Nephron (organoid): ENCODE results near the gene CLMP.

Source experiments
- H3K27ac Mint-ChIP-seq, 3 experiments: 2 replicates each; pipeline ENCODE4 v1.8.0; 2020; ENCODE audit warnings: mixed read lengths in 3 of 3, mild to moderate bottlenecking in 2 of 3, moderate library complexity in 1 of 3
- H3K27me3 Mint-ChIP-seq: 2 replicates; pipeline ENCODE4 v1.8.0; 2021; ENCODE audit warnings: low read depth, mild to moderate bottlenecking, moderate library complexity, mixed read lengths
- H3K36me3 Mint-ChIP-seq: 2 replicates; pipeline ENCODE4 v1.8.0; 2020; ENCODE audit warnings: low read depth, mixed read lengths
- H3K4me1 Mint-ChIP-seq: 2 replicates; pipeline ENCODE4 v1.8.0; 2020; ENCODE audit warnings: mixed read lengths
- H3K4me3 Mint-ChIP-seq, 3 experiments: 2 replicates each; pipeline ENCODE4 v1.8.0; 2020; ENCODE audit warnings: mild to moderate bottlenecking in 3 of 3, mixed read lengths in 3 of 3, moderate library complexity in 2 of 3
- H3K9me3 Mint-ChIP-seq: 2 replicates; pipeline ENCODE4 v1.8.0; 2020; ENCODE audit warnings: mixed read lengths
- TF ChIP-seq, protein P1 (sequence below), 3 experiments: fragments of 200-600 bp; sonication (generic); IDR thresholded peaks; one replicate each; pipeline ENCODE4 v1.5.0; 2021; ENCODE audit warnings: antibody characterized with exemption in 3 of 3; ENCODE audit not compliant: unreplicated experiment in 3 of 3

The CLMP gene

DNA sequence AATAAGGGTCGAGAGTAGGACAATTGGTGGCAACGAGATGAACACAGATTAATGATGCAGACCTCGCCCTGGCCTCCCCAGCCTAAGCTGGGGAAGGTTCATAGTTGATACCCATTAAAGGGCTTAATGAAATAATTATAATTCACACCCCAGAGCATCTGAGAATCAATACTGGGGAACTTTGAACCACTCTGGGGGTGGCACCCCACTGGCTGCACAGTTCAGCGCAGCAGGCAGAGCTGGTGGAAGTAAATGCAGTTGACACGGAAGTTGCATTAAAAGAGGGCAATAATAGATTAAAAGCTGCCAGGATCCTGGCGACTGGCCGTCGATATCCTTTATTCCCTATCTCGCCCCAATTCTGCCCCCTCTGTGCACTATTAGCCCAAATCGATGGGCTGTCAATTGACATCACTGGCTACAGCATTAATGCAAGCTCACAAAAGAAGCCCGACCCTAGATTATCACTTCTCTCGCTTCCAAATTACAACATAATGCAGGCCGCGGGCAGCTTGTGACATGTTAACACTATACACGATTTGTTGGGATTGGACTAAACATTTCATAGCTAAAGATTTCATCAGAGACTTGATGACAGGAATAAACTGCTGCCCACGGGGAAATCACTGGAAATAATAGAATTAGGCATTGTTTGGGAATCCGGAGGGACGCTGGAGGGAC lies 147.6 kb downstream of the CLMP start:
- Mint-ChIP-seq H3K4me1 (no peaks in the 10 kb centered on the region), H3K9me3 (no peaks in the 10 kb centered on the region), H3K4me3 (no peak overlapping the region), H3K27me3 (no peaks in the 10 kb centered on the region), H3K36me3 (no peaks in the 10 kb centered on the region), H3K27ac (no peak overlapping the region)
- TF ChIP-seq, protein P1, sequence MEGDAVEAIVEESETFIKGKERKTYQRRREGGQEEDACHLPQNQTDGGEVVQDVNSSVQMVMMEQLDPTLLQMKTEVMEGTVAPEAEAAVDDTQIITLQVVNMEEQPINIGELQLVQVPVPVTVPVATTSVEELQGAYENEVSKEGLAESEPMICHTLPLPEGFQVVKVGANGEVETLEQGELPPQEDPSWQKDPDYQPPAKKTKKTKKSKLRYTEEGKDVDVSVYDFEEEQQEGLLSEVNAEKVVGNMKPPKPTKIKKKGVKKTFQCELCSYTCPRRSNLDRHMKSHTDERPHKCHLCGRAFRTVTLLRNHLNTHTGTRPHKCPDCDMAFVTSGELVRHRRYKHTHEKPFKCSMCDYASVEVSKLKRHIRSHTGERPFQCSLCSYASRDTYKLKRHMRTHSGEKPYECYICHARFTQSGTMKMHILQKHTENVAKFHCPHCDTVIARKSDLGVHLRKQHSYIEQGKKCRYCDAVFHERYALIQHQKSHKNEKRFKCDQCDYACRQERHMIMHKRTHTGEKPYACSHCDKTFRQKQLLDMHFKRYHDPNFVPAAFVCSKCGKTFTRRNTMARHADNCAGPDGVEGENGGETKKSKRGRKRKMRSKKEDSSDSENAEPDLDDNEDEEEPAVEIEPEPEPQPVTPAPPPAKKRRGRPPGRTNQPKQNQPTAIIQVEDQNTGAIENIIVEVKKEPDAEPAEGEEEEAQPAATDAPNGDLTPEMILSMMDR (IDR thresholded peaks at IDR 0.05; ENCODE audit: unreplicated experiment in 3 of 3), result no peak

DNA sequence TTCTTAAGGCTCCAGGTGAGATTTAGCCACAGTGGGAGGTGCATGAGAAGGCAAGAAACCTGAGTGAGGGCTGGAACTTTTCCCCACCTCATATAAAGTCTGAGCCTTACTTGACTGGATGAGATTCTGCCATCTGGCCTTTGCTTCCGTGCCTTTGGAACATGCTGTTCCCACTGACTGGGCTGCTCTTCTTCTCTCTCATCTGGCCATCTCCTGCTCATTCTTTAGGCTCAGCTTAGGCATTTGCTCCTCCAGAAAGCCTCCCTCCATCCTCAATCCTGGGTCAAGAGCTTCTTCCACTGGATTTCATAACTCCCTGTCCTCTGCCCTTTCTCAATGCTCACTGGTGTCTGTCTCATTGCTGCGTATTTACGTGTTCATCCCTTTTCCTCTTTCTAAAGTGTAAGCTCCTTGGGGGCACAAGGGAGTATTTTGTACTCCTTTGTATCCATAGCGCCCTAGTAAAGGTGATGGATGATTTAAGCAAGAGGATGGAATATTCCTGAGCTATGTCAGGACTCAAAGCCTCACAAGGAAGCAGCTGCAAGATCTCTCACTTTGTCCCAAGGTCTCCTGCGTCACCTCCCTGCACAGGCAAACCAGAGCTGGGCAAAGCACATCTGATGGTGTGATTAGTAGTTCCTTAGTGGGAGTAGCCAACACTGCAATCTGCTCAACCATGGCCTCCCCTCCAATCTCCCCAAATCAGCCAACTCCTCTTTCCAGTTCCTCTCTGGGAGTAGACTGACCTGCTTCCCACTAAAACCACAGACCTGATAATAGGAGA lies 148.4 kb downstream of the CLMP start:
- TF ChIP-seq, protein P1 (IDR thresholded peaks at IDR 0.05; ENCODE audit: unreplicated experiment in 3 of 3), result no peak
- H3K27ac Mint-ChIP-seq, result no peak overlapping the region
- no peaks in the 10 kb centered on the region for H3K9me3 Mint-ChIP-seq
- H3K36me3 Mint-ChIP-seq, result no peaks in the 10 kb centered on the region
- H3K4me1 Mint-ChIP-seq, result no peaks in the 10 kb centered on the region
- H3K27me3 Mint-ChIP-seq, result no peaks in the 10 kb centered on the region
- H3K4me3 Mint-ChIP-seq, result no peak overlapping the region

DNA sequence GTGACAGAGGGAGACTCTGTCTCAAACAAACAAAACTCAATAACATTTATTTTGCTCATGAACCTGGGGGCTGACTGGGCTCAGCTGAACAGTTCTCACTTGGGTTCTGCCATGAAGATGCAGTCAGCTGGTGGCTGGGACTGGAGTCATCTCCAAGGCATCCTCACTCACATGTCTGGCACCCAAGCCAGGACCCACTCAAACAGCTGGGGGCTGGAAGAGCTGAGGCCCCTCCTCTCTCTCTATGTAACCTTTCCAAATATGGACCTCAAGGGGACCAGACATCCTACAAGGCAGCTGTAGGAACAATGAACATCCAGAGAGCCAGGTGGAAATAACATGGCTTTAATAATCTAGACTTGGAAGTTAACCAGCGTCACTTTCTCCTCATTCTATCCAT lies 149.9 kb downstream of the CLMP start:
- no peak overlapping the region for H3K27ac Mint-ChIP-seq
- TF ChIP-seq, protein P1 (IDR thresholded peaks at IDR 0.05; ENCODE audit: unreplicated experiment in 3 of 3), result no peak
- H3K27me3 Mint-ChIP-seq, result peaks cover under 1% of the 10 kb centered on the region
- H3K36me3 Mint-ChIP-seq, result no peaks in the 10 kb centered on the region
- peaks cover under 1% of the 10 kb centered on the region for H3K4me1 Mint-ChIP-seq
- no peak overlapping the region for H3K4me3 Mint-ChIP-seq
- no peaks in the 10 kb centered on the region for H3K9me3 Mint-ChIP-seq

DNA sequence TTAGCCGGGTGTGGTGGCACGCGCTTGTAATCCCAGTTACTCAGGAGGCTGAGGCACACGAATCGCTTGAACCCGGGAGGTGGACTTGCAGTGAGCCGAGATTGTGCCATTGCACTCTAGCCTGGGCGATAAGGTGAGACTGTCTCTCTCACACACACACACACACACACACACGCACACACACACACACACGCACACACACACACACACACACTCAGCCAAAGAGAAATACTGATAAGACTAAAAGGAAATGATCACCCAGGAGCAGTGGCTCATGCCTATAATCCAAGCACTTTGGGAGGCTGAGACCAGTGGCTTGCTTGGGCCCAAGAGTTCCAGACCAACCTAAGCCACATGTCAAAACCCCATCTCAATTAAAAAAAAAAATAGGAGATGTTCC lies 153.9 kb downstream of the CLMP start:
- TF ChIP-seq, protein P1 (IDR thresholded peaks at IDR 0.05; ENCODE audit: unreplicated experiment in 3 of 3), result no peak
- H3K4me1 Mint-ChIP-seq, result peaks cover 6% of the 10 kb centered on the region
- H3K27me3 Mint-ChIP-seq, result peaks cover 5% of the 10 kb centered on the region
- no peaks in the 10 kb centered on the region for H3K9me3 Mint-ChIP-seq
- H3K4me3 Mint-ChIP-seq, result no peak overlapping the region
- H3K27ac Mint-ChIP-seq, result no peak overlapping the region
- H3K36me3 Mint-ChIP-seq, result no peaks in the 10 kb centered on the region

DNA sequence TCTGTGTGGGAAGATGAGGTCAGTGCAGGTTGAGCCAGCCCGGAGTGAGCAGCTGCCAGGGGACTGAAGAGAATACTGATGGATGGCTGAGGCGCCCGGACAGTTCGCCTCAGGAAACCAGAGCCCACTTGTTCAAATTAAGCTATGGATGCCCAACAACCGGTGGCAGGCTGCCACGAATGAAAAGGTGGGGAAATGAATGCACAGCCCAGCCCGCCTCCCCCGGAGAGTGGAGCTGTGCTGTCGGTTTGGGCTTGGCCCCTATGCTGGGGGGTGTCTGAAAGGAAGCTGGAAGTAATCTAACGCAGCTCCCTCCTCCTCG lies 155.0 kb downstream of the CLMP start:
- H3K9me3 Mint-ChIP-seq, result no peaks in the 10 kb centered on the region
- H3K4me1 Mint-ChIP-seq, result peaks cover 6% of the 10 kb centered on the region
- H3K4me3 Mint-ChIP-seq, result no peak overlapping the region
- H3K36me3 Mint-ChIP-seq, result no peaks in the 10 kb centered on the region
- TF ChIP-seq, protein P1 (IDR thresholded peaks at IDR 0.05; ENCODE audit: unreplicated experiment in 3 of 3), result no peak
- H3K27me3 Mint-ChIP-seq, result peaks cover 8% of the 10 kb centered on the region
- no peak overlapping the region for H3K27ac Mint-ChIP-seq

DNA sequence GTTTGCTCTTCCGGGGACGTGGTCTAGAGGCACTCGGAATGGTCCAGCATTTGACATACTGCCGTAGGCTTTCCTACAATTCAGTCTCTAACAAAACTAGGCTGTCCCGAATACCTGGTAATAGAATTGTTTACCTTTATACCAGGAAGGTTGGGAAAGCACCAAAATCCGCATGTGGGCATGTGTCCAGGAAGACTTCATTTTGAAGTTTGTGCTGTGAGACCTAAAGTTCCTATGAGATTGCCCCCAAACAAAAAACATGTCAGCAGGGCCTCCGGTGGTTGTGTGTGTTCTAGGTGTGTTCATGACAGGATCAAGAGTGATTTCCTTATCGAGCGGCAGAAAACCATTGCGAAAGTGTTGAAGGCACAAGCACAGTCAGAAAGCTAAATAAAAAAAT lies 159.2 kb downstream of the CLMP start:
- Mint-ChIP-seq H3K4me1 (peaks cover 6% of the 10 kb centered on the region), H3K4me3 (no peak overlapping the region), H3K9me3 (no peaks in the 10 kb centered on the region), H3K27me3 (peaks cover 8% of the 10 kb centered on the region), H3K36me3 (no peaks in the 10 kb centered on the region), H3K27ac (no peak overlapping the region)
- TF ChIP-seq, protein P1 (IDR thresholded peaks at IDR 0.05; ENCODE audit: unreplicated experiment in 3 of 3), result no peak
